KOPT-K1 (cell line): ENCODE data around the gene HCK.

Experiments
- H3K27ac ChIP-seq: fragments of 200-600 bp; sonication (generic); 2 replicates; pipeline ENCODE4 v1.5.1; 2016; ENCODE audit warnings: antibody characterized with exemption, mild to moderate bottlenecking, low read depth, low read length; ENCODE audit not compliant: poor library complexity, severe bottlenecking
- H3K36me3 ChIP-seq: fragments of 200-600 bp; sonication (generic); 2 replicates; pipeline ENCODE4 v1.5.1; 2017; ENCODE audit warnings: antibody characterized with exemption, mild to moderate bottlenecking, low read length, moderate library complexity; ENCODE audit not compliant: insufficient read depth
- H3K9me3 ChIP-seq: fragments of 200-600 bp; sonication (generic); 2 replicates; pipeline ENCODE4 v1.5.1; 2017; ENCODE audit warnings: antibody characterized with exemption, low read length, mild to moderate bottlenecking; ENCODE audit not compliant: insufficient read depth, poor library complexity, severe bottlenecking

Gene HCK

GRCh38 chr20:32135983-32136515 is 84.0 kb downstream of the HCK start:
- Histone ChIP-seq H3K27ac (no peak overlapping the region), H3K36me3 (peaks cover 88% of the 10 kb centered on the region), H3K9me3 (no peaks in the 10 kb centered on the region)

GRCh38 chr20:32138921-32139320 is 86.9 kb downstream of the HCK start:
- H3K27ac ChIP-seq, result no peak overlapping the region
- H3K9me3 ChIP-seq, result no peaks in the 10 kb centered on the region
- H3K36me3 ChIP-seq, result peaks cover 99% of the 10 kb centered on the region

GRCh38 chr20:32139947-32140346 is 87.9 kb downstream of the HCK start:
- Histone ChIP-seq H3K27ac (no peak overlapping the region), H3K36me3 (peaks cover 100% of the 10 kb centered on the region)

GRCh38 chr20:32140603-32141002 is 88.6 kb downstream of the HCK start:
- no peak overlapping the region for H3K27ac ChIP-seq
- H3K36me3 ChIP-seq, result peaks cover 100% of the 10 kb centered on the region
- H3K9me3 ChIP-seq, result no peaks in the 10 kb centered on the region

More at GRCh38 chr20:32139947-32140346, 87.9 kb downstream of the HCK start:
- H3K9me3 ChIP-seq, result no peaks in the 10 kb centered on the region

GRCh38 chr20:32141465-32141980 is 89.5 kb downstream of the HCK start:
- no peak overlapping the region for H3K27ac ChIP-seq
- H3K9me3 ChIP-seq, result no peaks in the 10 kb centered on the region
- H3K36me3 ChIP-seq, result peaks cover 100% of the 10 kb centered on the region

GRCh38 chr20:32142088-32142487 is 90.0 kb downstream of the HCK start:
- Histone ChIP-seq H3K36me3 (peaks cover 100% of the 10 kb centered on the region), H3K27ac (no peak overlapping the region), H3K9me3 (no peaks in the 10 kb centered on the region)

DNA sequence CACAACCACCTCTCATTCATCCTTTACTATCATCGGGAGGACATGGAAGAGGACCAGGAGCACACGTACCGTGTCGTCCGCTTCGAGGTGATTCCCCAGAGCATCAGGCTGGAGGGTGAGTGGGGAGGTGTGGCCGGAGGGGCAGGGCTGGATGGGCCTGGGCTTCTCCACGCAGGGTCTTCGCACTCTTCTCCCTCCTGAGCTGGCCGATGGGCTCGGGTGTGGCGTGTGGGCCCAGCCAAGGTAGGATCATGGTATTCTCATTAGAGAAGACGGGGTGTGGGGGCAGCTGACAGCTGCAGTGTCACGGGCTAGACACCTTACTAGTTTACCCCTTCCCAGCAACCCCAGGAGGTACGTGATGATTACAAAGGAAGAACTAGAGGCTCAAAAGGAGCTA is 90.9 kb downstream of the HCK start:
- Histone ChIP-seq H3K27ac (no peak overlapping the region), H3K9me3 (no peaks in the 10 kb centered on the region), H3K36me3 (peaks cover 100% of the 10 kb centered on the region)

GRCh38 chr20:32144898-32145662 is 93.0 kb downstream of the HCK start:
- peaks cover 99% of the 10 kb centered on the region for H3K36me3 ChIP-seq
- no peak overlapping the region for H3K27ac ChIP-seq
- no peaks in the 10 kb centered on the region for H3K9me3 ChIP-seq

- Histone ChIP-seq H3K27ac (no peak overlapping the region), H3K36me3 (peaks cover 96% of the 10 kb centered on the region), H3K9me3 (no peaks in the 10 kb centered on the region)
Measured at GRCh38 chr20:32149566-32150170, 97.6 kb downstream of the HCK start.

DNA sequence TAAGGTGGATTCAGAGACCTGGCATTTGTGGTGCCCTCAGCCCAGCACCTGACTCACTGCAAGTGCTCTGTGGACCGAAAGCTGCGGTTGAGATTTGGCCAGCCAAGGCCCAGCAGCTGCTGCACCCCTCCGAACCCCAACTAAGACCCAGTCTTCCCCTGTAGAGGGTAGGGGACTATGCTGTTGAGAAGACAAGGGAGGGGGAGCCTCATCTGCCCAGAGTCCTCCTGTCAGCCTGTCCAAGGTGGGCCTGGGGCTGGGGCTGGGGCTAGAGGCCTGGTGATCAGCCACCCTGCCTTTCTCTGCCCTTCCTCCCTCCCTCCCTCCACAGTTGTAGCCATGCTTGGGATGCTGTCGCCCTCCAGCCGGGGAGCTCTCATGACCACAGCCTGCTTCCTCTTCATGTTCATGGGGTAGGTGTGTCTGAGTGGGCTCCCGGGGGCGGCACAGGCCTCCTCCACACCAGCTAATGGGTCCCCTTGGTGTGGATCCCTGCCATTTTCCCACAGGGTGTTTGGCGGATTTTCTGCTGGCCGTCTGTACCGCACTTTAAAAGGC is 98.3 kb downstream of the HCK start:
- Histone ChIP-seq H3K9me3 (no peaks in the 10 kb centered on the region), H3K27ac (no peak overlapping the region), H3K36me3 (peaks cover 96% of the 10 kb centered on the region)
